MCF 10A (cell line): ENCODE results near the gene ZNF117. TPM values are rescaled to one million over a fixed set of nuclear protein-coding genes. Genes with fewer than 3 reads are reported as not detected.

Experiments
- BruUV-seq: library from RNA; stranded (reverse); fragments of 400-500 nt; replicated peaks from 2 replicates; lab custom pipeline; 2021; lab: Mats Ljungman, UMichigan
- CTCF ChIA-PET: fragments of 300-600 bp; sonication (Branson Sonifier 250); formaldehyde crosslinking; extraction: SDS; loops from one replicate; lab custom pipeline; 2021; ENCODE audit warnings: antibody characterized with exemption, inconsistent platforms; lab: Yijun Ruan, JAX
- POLR2A ChIA-PET: fragments of 300-600, 350-650 bp; sonication (Branson Sonifier 250); formaldehyde crosslinking; extraction: SDS; loops from one replicate; lab custom pipeline; 2020; ENCODE audit warnings: antibody characterized with exemption, inconsistent platforms; lab: Yijun Ruan, JAX
- DNase-seq: peaks from one replicate; pipeline ENCODE4 v3.0.0-alpha.2; 2018; ENCODE audit not compliant: unreplicated experiment
- H3K27ac Mint-ChIP-seq: one replicate; pipeline ENCODE4 v1.8.0; 2022; ENCODE audit warnings: mild to moderate bottlenecking, low read depth, mixed read lengths; ENCODE audit not compliant: unreplicated experiment
- H3K27me3 Mint-ChIP-seq: one replicate; pipeline ENCODE4 v1.8.0; 2022; ENCODE audit warnings: mixed read lengths; ENCODE audit not compliant: insufficient read depth, unreplicated experiment
- H3K36me3 Mint-ChIP-seq: one replicate; pipeline ENCODE4 v1.8.0; 2022; ENCODE audit warnings: mild to moderate bottlenecking, moderate library complexity, mixed read lengths; ENCODE audit not compliant: insufficient read depth, unreplicated experiment
- H3K4me1 Mint-ChIP-seq: one replicate; pipeline ENCODE4 v1.8.0; 2022; ENCODE audit warnings: mixed read lengths; ENCODE audit not compliant: insufficient read depth, unreplicated experiment
- H3K4me3 Mint-ChIP-seq: one replicate; pipeline ENCODE4 v1.8.0; 2022; ENCODE audit warnings: mild to moderate bottlenecking, moderate library complexity, mixed read lengths; ENCODE audit not compliant: unreplicated experiment
- H3K9me3 Mint-ChIP-seq: one replicate; pipeline ENCODE4 v1.8.0; 2022; ENCODE audit warnings: mixed read lengths; ENCODE audit not compliant: unreplicated experiment
- intact Hi-C: fragments of 100-400 bp; cut with micrococcal nuclease; formaldehyde crosslinking; loops from 2 replicates; pipeline ENCODE4 v1.14.1; 2022
- total RNA-seq: library from RNA; stranded (reverse); gene quantifications from 2 replicates; pipeline ENCODE4 v1.2.3, GENCODE V29; 2022
- TF ChIP-seq, protein P1 (sequence below): fragments of 200-600 bp; IDR thresholded peaks from one replicate; pipeline ENCODE4 v1.8.0; 2022; ENCODE audit warnings: antibody characterized with exemption, mild to moderate bottlenecking; ENCODE audit not compliant: unreplicated experiment

Gene ZNF117
- total RNA-seq, 1 experiment from 2014 or later = 3.2 TPM

DNA sequence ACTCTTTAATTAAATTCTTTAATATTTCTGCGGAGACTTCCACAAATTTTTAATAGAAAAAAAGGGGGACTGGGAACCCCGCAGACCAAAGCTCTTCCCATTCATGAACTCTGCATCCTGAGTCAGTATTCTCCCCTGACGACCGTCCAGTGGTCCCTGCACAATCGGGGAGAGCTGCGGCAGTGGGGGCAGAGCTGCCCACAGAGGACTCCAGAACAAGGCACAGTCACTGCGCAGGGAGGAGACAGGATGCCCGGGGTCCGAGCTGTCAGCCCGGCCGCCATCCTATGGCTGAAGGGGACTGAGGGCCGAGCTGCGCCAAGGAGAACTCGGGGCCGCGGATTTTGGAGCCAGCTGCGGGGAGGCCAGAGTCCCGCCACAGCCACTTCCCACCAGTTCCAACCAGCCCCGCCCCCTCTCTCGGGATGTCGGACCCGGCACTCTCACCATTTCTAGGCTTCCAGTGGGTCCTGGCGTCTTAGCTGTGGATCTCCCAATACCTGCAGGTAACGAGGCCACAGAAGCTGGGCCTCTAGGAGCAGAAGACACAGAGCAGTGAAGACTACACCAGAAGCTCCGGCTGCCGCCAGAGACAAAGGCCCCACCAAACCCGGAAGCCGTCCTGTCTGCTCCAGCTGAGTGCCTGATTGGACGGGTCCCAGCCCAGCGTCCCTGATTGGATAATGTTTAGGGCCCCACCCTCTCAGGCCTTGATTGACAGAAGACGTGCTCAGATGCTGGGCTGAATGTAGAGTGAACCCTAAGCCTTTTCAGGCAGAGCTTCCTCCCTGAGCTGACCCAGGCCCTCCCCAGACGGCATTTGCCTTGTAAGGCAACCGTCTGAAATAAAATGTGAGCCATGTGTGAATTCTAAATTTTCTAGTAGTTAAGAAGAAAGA is 15.5 kb upstream of the ZNF117 start, which contains the start of gene ERV3-1:
Gene ERV3-1 (minus strand): TSS at position 594 of the 899 bp plus-strand sequence. CDS start 13,661 bp downstream, outside the sequence.
- intact Hi-C loops = no loop called here
- POLR2A ChIA-PET = interaction anchor here (0.6 to 3.2 kb wide), 17 partner anchors 8 to 1935 kb away, joined by 3 to 53 read pairs (median 3); partner anchors contain the start of gene ZNF273
- TF ChIP-seq, protein P1, sequence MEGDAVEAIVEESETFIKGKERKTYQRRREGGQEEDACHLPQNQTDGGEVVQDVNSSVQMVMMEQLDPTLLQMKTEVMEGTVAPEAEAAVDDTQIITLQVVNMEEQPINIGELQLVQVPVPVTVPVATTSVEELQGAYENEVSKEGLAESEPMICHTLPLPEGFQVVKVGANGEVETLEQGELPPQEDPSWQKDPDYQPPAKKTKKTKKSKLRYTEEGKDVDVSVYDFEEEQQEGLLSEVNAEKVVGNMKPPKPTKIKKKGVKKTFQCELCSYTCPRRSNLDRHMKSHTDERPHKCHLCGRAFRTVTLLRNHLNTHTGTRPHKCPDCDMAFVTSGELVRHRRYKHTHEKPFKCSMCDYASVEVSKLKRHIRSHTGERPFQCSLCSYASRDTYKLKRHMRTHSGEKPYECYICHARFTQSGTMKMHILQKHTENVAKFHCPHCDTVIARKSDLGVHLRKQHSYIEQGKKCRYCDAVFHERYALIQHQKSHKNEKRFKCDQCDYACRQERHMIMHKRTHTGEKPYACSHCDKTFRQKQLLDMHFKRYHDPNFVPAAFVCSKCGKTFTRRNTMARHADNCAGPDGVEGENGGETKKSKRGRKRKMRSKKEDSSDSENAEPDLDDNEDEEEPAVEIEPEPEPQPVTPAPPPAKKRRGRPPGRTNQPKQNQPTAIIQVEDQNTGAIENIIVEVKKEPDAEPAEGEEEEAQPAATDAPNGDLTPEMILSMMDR = no peak

DNA sequence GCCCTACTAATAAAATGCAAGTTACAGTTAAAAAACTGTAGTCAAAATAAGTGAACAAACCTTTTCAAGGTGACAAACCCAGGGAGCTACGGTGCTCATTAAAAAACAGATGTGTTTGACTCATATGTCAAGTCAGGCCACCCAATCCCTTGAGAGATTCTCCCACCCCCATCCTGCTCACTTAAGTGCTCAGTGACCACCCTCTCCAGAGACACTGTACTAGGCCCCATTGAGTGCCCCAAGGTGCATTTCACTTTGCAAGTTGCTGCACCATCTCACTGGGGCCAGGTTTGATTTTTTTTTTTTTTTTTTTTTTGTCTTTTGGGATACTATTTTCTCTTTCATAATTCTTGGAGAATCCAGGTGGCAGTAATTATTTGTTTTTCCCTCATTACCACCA is 13.7 kb upstream of the ZNF117 start:
- BruUV-seq = no TSS peak
- intact Hi-C loops = no loop called here
- CTCF ChIA-PET = no interaction called here
- TF ChIP-seq, protein P1 = no peak
- POLR2A ChIA-PET = interaction anchor here (0.6 to 3.2 kb wide), 2 partner anchors 10 to 34 kb away, joined by 3 to 53 read pairs; no protein-coding TSS in a partner anchor
- no peak overlapping the region for H3K4me3 Mint-ChIP-seq
- H3K9me3 Mint-ChIP-seq = peaks cover 15% of the 10 kb centered on the region
- no peak overlapping the region for H3K27ac Mint-ChIP-seq
- H3K4me1 Mint-ChIP-seq = peaks cover 22% of the 10 kb centered on the region
- H3K36me3 Mint-ChIP-seq = peaks cover 27% of the 10 kb centered on the region
- no peak for DNase-seq
- no peaks in the 10 kb centered on the region for H3K27me3 Mint-ChIP-seq

More for the DNA sequence above, 15.5 kb upstream of the ZNF117 start, which contains the start of gene ERV3-1:
- BruUV-seq = TSS peak; percentile 55
- Mint-ChIP-seq H3K27me3 (no peaks in the 10 kb centered on the region), H3K9me3 (peaks cover 10% of the 10 kb centered on the region), H3K4me3 (peak within 1 kb of the TSS; percentile 93), H3K27ac (peak within 1 kb of the TSS; percentile 97), H3K36me3 (peaks cover 20% of the 10 kb centered on the region), H3K4me1 (peaks cover 22% of the 10 kb centered on the region)
- DNase-seq = peak; percentile 95
- CTCF ChIA-PET = interaction anchor here (0.7 to 1.7 kb wide), 2 partner anchors 36 to 55 kb away, joined by 4 to 5 read pairs; no protein-coding TSS in a partner anchor

DNA sequence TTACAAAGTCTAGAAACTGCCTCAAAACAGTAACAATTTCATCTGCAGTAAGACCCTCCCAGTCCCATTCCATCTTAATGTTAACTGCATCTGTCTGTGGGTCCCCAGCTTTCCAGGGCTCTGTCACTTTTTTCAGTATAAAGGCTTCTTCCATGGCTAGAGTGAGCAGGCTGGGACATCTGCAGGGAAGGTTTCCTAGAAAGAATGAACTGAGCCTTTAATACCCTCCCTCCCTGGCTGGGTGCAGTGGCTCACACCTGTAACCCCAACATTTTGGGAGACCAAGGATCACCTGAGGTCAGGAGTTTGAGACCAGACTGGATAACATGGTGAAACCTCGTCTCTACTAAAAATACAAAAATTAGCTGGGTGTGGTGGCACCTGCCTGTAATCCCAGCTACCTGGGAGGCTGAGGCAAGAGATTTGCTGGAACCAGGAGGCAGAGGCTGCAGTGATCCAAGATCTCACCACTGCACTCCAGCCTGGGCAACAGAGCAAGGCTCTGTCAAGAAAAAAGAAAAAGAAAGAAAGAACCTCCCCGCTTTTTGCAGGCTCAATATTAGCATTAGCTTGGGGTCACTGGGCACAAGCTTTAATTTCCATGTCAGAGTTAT is 12.2 kb upstream of the ZNF117 start:
- Mint-ChIP-seq H3K27ac (no peak overlapping the region), H3K4me1 (peaks cover 27% of the 10 kb centered on the region), H3K9me3 (peaks cover 23% of the 10 kb centered on the region), H3K4me3 (no peak overlapping the region), H3K36me3 (peaks cover 38% of the 10 kb centered on the region), H3K27me3 (no peaks in the 10 kb centered on the region)
- intact Hi-C loops = no loop called here
- ChIA-PET CTCF (no interaction called here), POLR2A (no interaction called here)
- TF ChIP-seq, protein P1 = no peak
- DNase-seq = no peak
- BruUV-seq = no TSS peak
